ENCODE data around the gene ZNF611.

DNA sequence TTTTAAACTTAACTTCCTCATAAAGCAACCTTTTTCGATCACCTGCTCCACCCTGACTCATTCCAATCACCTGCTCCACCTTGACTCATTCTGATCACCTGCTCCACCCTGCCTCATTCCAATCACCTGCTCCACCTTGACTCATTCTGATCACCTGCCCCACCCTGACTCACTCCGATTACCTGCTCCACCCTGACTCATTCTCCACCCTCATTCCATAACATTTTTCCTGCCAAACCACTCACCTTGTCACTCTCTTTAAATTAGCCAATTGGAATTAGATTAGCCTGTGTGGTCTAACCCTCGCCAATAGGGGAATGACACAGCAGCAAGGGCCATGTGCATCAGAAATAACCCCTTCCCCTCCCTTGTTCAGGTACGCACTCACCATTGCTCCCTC is 64.8 kb downstream of the ZNF611 start:
- TF ChIP-seq POLR2A (IDR thresholded peaks at IDR 0.05): no peak
- TF ChIP-seq, protein P1, sequence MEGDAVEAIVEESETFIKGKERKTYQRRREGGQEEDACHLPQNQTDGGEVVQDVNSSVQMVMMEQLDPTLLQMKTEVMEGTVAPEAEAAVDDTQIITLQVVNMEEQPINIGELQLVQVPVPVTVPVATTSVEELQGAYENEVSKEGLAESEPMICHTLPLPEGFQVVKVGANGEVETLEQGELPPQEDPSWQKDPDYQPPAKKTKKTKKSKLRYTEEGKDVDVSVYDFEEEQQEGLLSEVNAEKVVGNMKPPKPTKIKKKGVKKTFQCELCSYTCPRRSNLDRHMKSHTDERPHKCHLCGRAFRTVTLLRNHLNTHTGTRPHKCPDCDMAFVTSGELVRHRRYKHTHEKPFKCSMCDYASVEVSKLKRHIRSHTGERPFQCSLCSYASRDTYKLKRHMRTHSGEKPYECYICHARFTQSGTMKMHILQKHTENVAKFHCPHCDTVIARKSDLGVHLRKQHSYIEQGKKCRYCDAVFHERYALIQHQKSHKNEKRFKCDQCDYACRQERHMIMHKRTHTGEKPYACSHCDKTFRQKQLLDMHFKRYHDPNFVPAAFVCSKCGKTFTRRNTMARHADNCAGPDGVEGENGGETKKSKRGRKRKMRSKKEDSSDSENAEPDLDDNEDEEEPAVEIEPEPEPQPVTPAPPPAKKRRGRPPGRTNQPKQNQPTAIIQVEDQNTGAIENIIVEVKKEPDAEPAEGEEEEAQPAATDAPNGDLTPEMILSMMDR (IDR thresholded peaks at IDR 0.05): no peak
